ENCODE results near the gene PSMG1. TPM values are rescaled to one million over a fixed set of nuclear protein-coding genes. Genes with fewer than 3 reads are reported as not detected.

The PSMG1 gene
- total and polyA plus RNA-seq, 2 of the 8 experiments (the other 6 are each of a cell fraction or from before 2014, with no cell fraction given), result 50.7 to 93.7 TPM

DNA sequence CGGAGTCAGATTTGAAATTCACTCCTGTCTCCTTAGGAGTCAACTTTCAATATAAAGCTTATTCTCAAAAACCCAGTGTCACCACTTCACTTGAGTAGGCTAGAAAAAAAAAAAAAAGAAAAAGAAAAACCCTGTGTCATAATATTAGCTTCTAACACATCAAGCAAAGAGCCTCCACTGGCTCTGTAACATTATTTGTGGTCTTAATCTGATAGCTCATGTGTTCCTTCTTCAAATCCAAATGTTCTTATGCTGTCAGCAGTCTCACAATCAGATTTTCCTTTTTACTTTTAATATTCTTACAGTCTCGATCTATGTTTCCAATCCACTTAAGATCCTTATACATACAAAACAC, 26.1 kb upstream of the PSMG1 start:
- POLR2A ChIA-PET (ENCODE audit: partially characterized antibody), result no interaction called here
- Histone ChIP-seq H4K5ac (ENCODE audit: insufficient read length, low read depth, low read length) (no peak overlapping the region), H3K9ac (replicated peaks in 1 of 4; ENCODE audit: extremely low read depth in 1 of 4, low read depth in 3 of 4, low read length in 3 of 4) (no peak overlapping the region), H3K4ac (replicated peaks; ENCODE audit: insufficient read length, low read depth, low read length) (no peak overlapping the region), H3K79me2 (ENCODE audit: control insufficient read depth in 1 of 2, insufficient read depth in 2 of 2, low read length in 2 of 2) (no peaks in the 10 kb centered on the region), H3K36me3 (ENCODE audit: control insufficient read depth in 2 of 4, insufficient read depth in 4 of 4, low read length in 3 of 4) (peaks cover 0 to 77% (median 17%) of the 10 kb centered on the region in 4 experiments; a peak in 7 of 8 replicates), H3K27ac (ENCODE audit: low read depth, low read length) (no peak overlapping the region), H2BK5ac (ENCODE audit: low read depth, low read length) (no peak overlapping the region), H3K4me1 (replicated peaks in 1 of 4; ENCODE audit: control insufficient read depth in 3 of 4, insufficient read depth in 4 of 4, low read length in 3 of 4) (no peaks in the 10 kb centered on the region), H3K27me3 (replicated peaks in 1 of 4; ENCODE audit: control insufficient read depth in 3 of 4, extremely low read depth in 1 of 4, insufficient read depth in 3 of 4, low read length in 3 of 4) (no peaks in the 10 kb centered on the region), H3K23me2 (ENCODE audit: low read depth, low read length) (no peaks in the 10 kb centered on the region; the same call in 1 of the 2 replicates), H2BK15ac (ENCODE audit: low read length) (no peak overlapping the region), H2AK5ac (ENCODE audit: low read depth, low read length) (no peak overlapping the region), H3K79me1 (ENCODE audit: low read depth, low read length) (no peaks in the 10 kb centered on the region), H3K4me2 (ENCODE audit: insufficient read depth in 1 of 2, low read depth in 2 of 2, low read length in 2 of 2) (no peak overlapping the region), H4K20me1 (replicated peaks in 1 of 2; ENCODE audit: control insufficient read depth in 1 of 2, insufficient read depth in 2 of 2, low read length in 2 of 2) (no peaks in the 10 kb centered on the region), H2BK120ac (replicated peaks; ENCODE audit: low read depth, low read length) (no peak overlapping the region), H2BK20ac (ENCODE audit: low read length) (no peak overlapping the region), H3K14ac (ENCODE audit: insufficient read length) (no peak overlapping the region), H3K23ac (ENCODE audit: insufficient read length) (no peak overlapping the region), H4K91ac (replicated peaks; ENCODE audit: insufficient read length, low read length) (no peak overlapping the region), H3K18ac (ENCODE audit: extremely low read depth, low read length) (no peak overlapping the region), H4K8ac (ENCODE audit: extremely low read depth, insufficient read depth, low read length) (no peak overlapping the region), H2AFZ (ENCODE audit: low read length) (no peak overlapping the region), H2BK12ac (ENCODE audit: low read depth, low read length) (no peak overlapping the region), H3K9me3 (ENCODE audit: insufficient read depth in 2 of 2, low read depth in 1 of 2, low read length in 1 of 2) (no peaks in the 10 kb centered on the region), H3K4me3 (ENCODE audit: extremely low read depth in 1 of 4, insufficient read depth in 2 of 4, low read depth in 3 of 4, low read length in 4 of 4) (no peak overlapping the region), H3K56ac (replicated peaks; ENCODE audit: insufficient read length, low read depth, low read length) (no peak overlapping the region)
- no peak for FAIRE-seq
- CTCF ChIA-PET (ENCODE audit: partially characterized antibody), result interaction anchor here (0.8 kb wide), 1 partner anchor 9 kb away, joined by 4 read pairs; no protein-coding TSS in a partner anchor
- WGBS, 2 experiments (ENCODE audit: extremely low coverage in 1 of 2, insufficient coverage in 1 of 2, insufficient read length in 1 of 2, insufficient replicate concordance in 2 of 2, low coverage in 1 of 2, low lambda C conversion rate in 2 of 2, missing lambda C conversion rate in 1 of 2), result 92% methylated on average over 2 of the region's 2 CpGs; no CpG with 5 or more reads in 1 of the 2 experiments
- DNase-seq (ENCODE audit: low read depth in 1 of 2, low spot score in 2 of 2), result no peak
- TF ChIP-seq EP300 (IDR thresholded peaks at IDR 0.05; ENCODE audit: borderline replicate concordance in 1 of 2, low read depth in 2 of 2, low read length in 2 of 2) (no peak), ATF2 (IDR thresholded peaks at IDR 0.05; ENCODE audit: low read length) (no peak), CTCF (IDR thresholded peaks at IDR 0.05; ENCODE audit: control extremely low read depth in 1 of 3, insufficient read depth in 1 of 3, low read depth in 1 of 3, low read length in 3 of 3) (no peak), KDM1A (IDR thresholded peaks at IDR 0.05; ENCODE audit: borderline replicate concordance, low read length) (no peak), PHF8 (conservative IDR thresholded peaks at IDR 0.05; ENCODE audit: low read depth, low read length) (no peak), HDAC6 (IDR thresholded peaks at IDR 0.05; ENCODE audit: low read depth, low read length) (no peak), RNF2 (IDR thresholded peaks at IDR 0.05; ENCODE audit: borderline replicate concordance, low read depth, low read length, missing control alignments, poor library complexity, severe bottlenecking) (no peak), SIN3A (conservative IDR thresholded peaks at IDR 0.05 in 1 of 2, IDR thresholded peaks at IDR 0.05 in 1 of 2; ENCODE audit: low read depth in 1 of 2, low read length in 2 of 2) (no peak)

Data from H1 (cell line).